IMR-90 (cell line): ENCODE data around the gene NDUFV3. TPM values are rescaled to one million over a fixed set of nuclear protein-coding genes. Genes with fewer than 3 reads are reported as not detected.
"Not testable (repeated sequence)": the region's sequence is repeated elsewhere in the genome, so short reads cannot be mapped to it uniquely, and the experiment has no call there.

Source experiments
- ATAC-seq: fragments of 200-7000 bp; cut with Tn5 transposase; 2 replicates; pipeline ENCODE4 v1.9.1; 2020; ENCODE audit warnings: low read depth, mild to moderate bottlenecking, moderate library complexity
- BruUV-seq: library from RNA; stranded (reverse); fragments of 400-500 nt; replicated peaks from 2 replicates; lab custom pipeline; 2021; lab: Mats Ljungman, UMichigan
- CTCF ChIA-PET: fragments of 300-600 bp; formaldehyde crosslinking; extraction: SDS; loops from one replicate; lab custom pipeline; 2021; ENCODE audit warnings: antibody characterized with exemption; lab: Yijun Ruan, JAX
- POLR2A ChIA-PET: fragments of 300-600 bp; sonication (Branson Sonifier 250); formaldehyde crosslinking; loops from one replicate; lab custom pipeline; 2022; ENCODE audit warnings: antibody characterized with exemption; ENCODE audit not compliant: unreplicated experiment; lab: Charles Lee
- DNase-seq: peaks from one replicate; pipeline ENCODE4 v3.0.0; 2013
- H2AFZ ChIP-seq: replicated peaks from 2 replicates; pipeline ENCODE3; 2013; ENCODE audit warnings: low read length, mild to moderate bottlenecking; ENCODE audit not compliant: poor library complexity
- H2AK5ac ChIP-seq: 2 replicates; pipeline ENCODE4 v1.6.1; 2013; ENCODE audit warnings: low read depth, low read length, inconsistent platforms
- H2AK9ac ChIP-seq: replicated peaks from 2 replicates; pipeline ENCODE3; 2013; ENCODE audit warnings: mild to moderate bottlenecking, low read depth, low read length, moderate library complexity; ENCODE audit not compliant: poor library complexity
- H2BK120ac ChIP-seq: 2 replicates; pipeline ENCODE4 v1.6.1; 2013; ENCODE audit warnings: low read depth, low read length, inconsistent platforms
- H2BK15ac ChIP-seq: 3 replicates; pipeline ENCODE4 v1.6.1; 2013; ENCODE audit warnings: low read depth, low read length, inconsistent platforms
- H2BK20ac ChIP-seq: 2 replicates; pipeline ENCODE4 v1.6.1; 2013; ENCODE audit warnings: low read depth, mild to moderate bottlenecking, inconsistent platforms, low read length, moderate library complexity
- H2BK5ac ChIP-seq: 2 replicates; pipeline ENCODE4 v1.6.1; 2013; ENCODE audit warnings: mild to moderate bottlenecking, low read depth, low read length, inconsistent platforms; ENCODE audit not compliant: poor library complexity, severe bottlenecking
- H3K14ac ChIP-seq: replicated peaks from 2 replicates; pipeline ENCODE4 v1.6.1; 2013; ENCODE audit warnings: low read depth, low read length, inconsistent platforms
- H3K18ac ChIP-seq: 2 replicates; pipeline ENCODE4 v1.6.1; 2013; ENCODE audit warnings: low read depth, low read length, control low read depth
- H3K23ac ChIP-seq: 2 replicates; pipeline ENCODE4 v1.6.1; 2013; ENCODE audit warnings: low read depth, low read length, inconsistent platforms
- H3K27ac ChIP-seq: 2 replicates; pipeline ENCODE4 v1.5.1; 2013; ENCODE audit warnings: mild to moderate bottlenecking, control low read depth, low read length; ENCODE audit not compliant: insufficient read depth
- H3K27me3 ChIP-seq: 2 replicates; pipeline ENCODE4 v1.6.1; 2013; ENCODE audit warnings: low read length; ENCODE audit not compliant: control insufficient read depth, insufficient read depth
- H3K36me3 ChIP-seq: 2 replicates; pipeline ENCODE4 v1.6.1; 2013; ENCODE audit warnings: low read length, mixed read lengths; ENCODE audit not compliant: control insufficient read depth, insufficient read depth
- H3K4ac ChIP-seq: 2 replicates; pipeline ENCODE4 v1.6.1; 2013; ENCODE audit warnings: low read depth, low read length, inconsistent platforms
- H3K4me1 ChIP-seq: 2 replicates; pipeline ENCODE4 v1.6.1; 2013; ENCODE audit warnings: low read length, mixed read lengths; ENCODE audit not compliant: control insufficient read depth, insufficient read depth
- H3K4me2 ChIP-seq: 2 replicates; pipeline ENCODE4 v1.6.1; 2013; ENCODE audit warnings: low read depth, mild to moderate bottlenecking, control low read depth, low read length, moderate library complexity
- H3K4me3 ChIP-seq: 2 replicates; pipeline ENCODE4 v1.5.1; 2013; ENCODE audit warnings: low read depth, mild to moderate bottlenecking, control low read depth, low read length, moderate library complexity; ENCODE audit not compliant: insufficient read depth
- H3K56ac ChIP-seq: 2 replicates; pipeline ENCODE4 v1.6.1; 2013; ENCODE audit warnings: low read length, inconsistent platforms; ENCODE audit not compliant: insufficient read depth; ENCODE audit errors: extremely low read depth
- H3K79me1 ChIP-seq, 2 experiments: 2 replicates each; pipeline ENCODE4 v1.6.1; 2013; ENCODE audit warnings: low read length in 2 of 2, inconsistent platforms in 1 of 2, low read depth in 1 of 2
- H3K9ac ChIP-seq: 2 replicates; pipeline ENCODE4 v1.6.1; 2013; ENCODE audit warnings: low read depth, low read length, control low read depth
- H3K9me1 ChIP-seq: 2 replicates; pipeline ENCODE4 v1.6.1; 2013; ENCODE audit warnings: low read length, inconsistent platforms; ENCODE audit not compliant: insufficient read depth
- H3K9me3 ChIP-seq: 2 replicates; pipeline ENCODE4 v1.6.1; 2013; ENCODE audit warnings: low read length; ENCODE audit not compliant: control insufficient read depth, insufficient read depth
- H4K20me1 ChIP-seq: 2 replicates; pipeline ENCODE4 v1.6.1; 2013; ENCODE audit warnings: low read length, inconsistent platforms; ENCODE audit not compliant: insufficient read depth
- H4K5ac ChIP-seq: 2 replicates; pipeline ENCODE4 v1.6.1; 2013; ENCODE audit warnings: mild to moderate bottlenecking, low read depth, low read length, control low read depth
- H4K8ac ChIP-seq, 2 experiments: 2 replicates each; pipeline ENCODE4 v1.6.1; 2013; ENCODE audit warnings: low read depth in 2 of 2, low read length in 2 of 2, control low read depth in 1 of 2, inconsistent platforms in 1 of 2
- H4K91ac ChIP-seq: 2 replicates; pipeline ENCODE4 v1.6.1; 2013; ENCODE audit warnings: low read depth, low read length, inconsistent platforms; ENCODE audit not compliant: insufficient read depth
- WGBS, 2 experiments: methylation state at CpG; one replicate each; pipeline versions ENCODE4 v1.1.5 to v1.1.7; 2013; ENCODE audit warnings: missing lambda C conversion rate in 2 of 2; ENCODE audit not compliant: insufficient read length in 1 of 2; ENCODE audit errors: extremely low coverage in 2 of 2; 5-methylcytosine and 5-hydroxymethylcytosine counted together
- dilution Hi-C: fragments of 300-500 bp; cut with HindIII; formaldehyde crosslinking; loops from one replicate; pipeline ENCODE4 v1.14.3; 2018; ENCODE audit warnings: low sequenced_read_pairs; ENCODE audit not compliant: unreplicated experiment
- in situ Hi-C: fragments of 300-500 bp; cut with MboI; formaldehyde crosslinking; loops from 3 replicates; pipeline ENCODE4 v1.14.3; 2019; ENCODE audit warnings: low sequenced_read_pairs, inconsistent platforms, mixed read lengths
- intact Hi-C: fragments of 100-400 bp; cut with micrococcal nuclease; formaldehyde crosslinking; loops from 2 replicates; pipeline ENCODE4 v1.10.0; 2022
- polyA plus RNA-seq, 3 experiments: library from polyadenylated mRNA; depleted of rRNA; stranded (reverse); fragments of >200 nt; gene quantifications; 2 replicates each; pipeline ENCODE4 v1.2.3, GENCODE V29; 2012; ENCODE audit warnings: low replicate concordance in 1 of 3
- total RNA-seq: library from RNA; depleted of rRNA; stranded (reverse); fragments of >200 nt; gene quantifications from 2 replicates; pipeline ENCODE4 v1.2.3, GENCODE V29; 2012

NDUFV3 gene
- total and polyA plus RNA-seq, 2 of the 4 experiments (the other 2 are of a cell fraction) = 38.5 to 55.6 TPM

- H4K5ac ChIP-seq, H2BK120ac ChIP-seq, H3K18ac ChIP-seq, H3K14ac ChIP-seq, H2BK15ac ChIP-seq, H3K9me3 ChIP-seq, CTCF ChIA-PET, DNase-seq, H3K4me2 ChIP-seq, H4K91ac ChIP-seq, dilution Hi-C loops, H3K27me3 ChIP-seq, H3K23ac ChIP-seq, H3K4me1 ChIP-seq, ATAC-seq, H3K9me1 ChIP-seq, H4K8ac ChIP-seq, BruUV-seq, H3K27ac ChIP-seq, H3K56ac ChIP-seq, H2BK5ac ChIP-seq, H2AK9ac ChIP-seq, H2BK20ac ChIP-seq, H3K9ac ChIP-seq, H3K79me1 ChIP-seq, H3K4ac ChIP-seq, POLR2A ChIA-PET, H3K4me3 ChIP-seq, H2AK5ac ChIP-seq: not testable (repeated sequence)
- Histone ChIP-seq H3K36me3 (peaks cover 63% of the 10 kb centered on the region), H2AFZ (peak overlapping the region; percentile 23), H4K20me1 (peaks cover 23% of the 10 kb centered on the region)
- intact Hi-C loops (loop anchor here (10.0 kb wide), 1 partner anchor 1374 kb away; no protein-coding TSS in a partner anchor), in situ Hi-C loops (loop anchor here (25.0 kb wide), 1 partner anchor 686 kb away; no protein-coding TSS in a partner anchor)
- WGBS, 2 experiments = 99% methylated on average over 13 of the region's 95 CpGs; no CpG with 5 or more reads in 1 of the 2 experiments
Observed at GRCh38 chr21:42848144-42848931, 44.8 kb upstream of the NDUFV3 start.
